GM23338 (cell line): Measurements from ENCODE around the gene NAPSA. TPM values are rescaled to one million over a fixed set of nuclear protein-coding genes. Genes with fewer than 3 reads are reported as not detected.

Experiments used
- ATAC-seq: fragments of 200-7000 bp; cut with Tn5 transposase; 3 replicates; pipeline ENCODE4 v1.9.1; 2020
- DNase-seq: peaks from one replicate; pipeline ENCODE4 v3.0.0-alpha.2; 2015; ENCODE audit warnings: low spot score
- H2AFZ ChIP-seq: fragments of 200-600 bp; sonication (generic); 2 replicates; pipeline ENCODE4 v1.8.0; 2016; ENCODE audit warnings: antibody characterized with exemption, mild to moderate bottlenecking, moderate library complexity
- H3F3A ChIP-seq: fragments of 200-600 bp; sonication (generic); replicated peaks from 2 replicates; pipeline ENCODE4 v1.8.0; 2017; ENCODE audit warnings: antibody characterized with exemption, mixed run types, low read depth
- H3K27ac ChIP-seq: fragments of 200-600 bp; sonication (generic); 2 replicates; pipeline ENCODE4 v1.6.1; 2016; ENCODE audit warnings: low read depth
- H3K27me3 ChIP-seq: fragments of 200-600 bp; sonication (generic); 2 replicates; pipeline ENCODE4 v1.8.0; 2016; ENCODE audit warnings: mild to moderate bottlenecking, mixed run types, moderate library complexity; ENCODE audit not compliant: insufficient read depth
- H3K36me3 ChIP-seq: fragments of 200-600 bp; sonication (generic); 2 replicates; pipeline ENCODE4 v1.8.0; 2016; ENCODE audit warnings: mild to moderate bottlenecking; ENCODE audit not compliant: insufficient read depth
- H3K4me1 ChIP-seq: fragments of 200-600 bp; sonication (generic); 2 replicates; pipeline ENCODE4 v1.8.0; 2016; ENCODE audit warnings: mild to moderate bottlenecking, moderate library complexity; ENCODE audit not compliant: insufficient read depth
- H3K4me2 ChIP-seq: fragments of 200-600 bp; sonication (generic); 2 replicates; pipeline ENCODE4 v1.7.1; 2017; ENCODE audit warnings: mixed run types
- H3K4me3 ChIP-seq: fragments of 200-600 bp; sonication (generic); 2 replicates; pipeline ENCODE4 v1.6.1; 2016; ENCODE audit warnings: mixed run types
- H3K79me2 ChIP-seq: fragments of 200-600 bp; sonication (generic); replicated peaks from 2 replicates; pipeline ENCODE4 v1.8.0; 2017; ENCODE audit warnings: mild to moderate bottlenecking; ENCODE audit not compliant: insufficient read depth
- H3K9me2 ChIP-seq: fragments of 200-600 bp; sonication (generic); 2 replicates; pipeline ENCODE4 v1.8.0; 2017; ENCODE audit not compliant: insufficient read depth
- H4K20me1 ChIP-seq: fragments of 200-600 bp; sonication (generic); replicated peaks from 2 replicates; pipeline ENCODE4 v1.8.0; 2017; ENCODE audit warnings: mild to moderate bottlenecking; ENCODE audit not compliant: insufficient read depth
- H3K27ac Mint-ChIP-seq: 2 replicates; pipeline ENCODE4 v1.8.0; 2020; ENCODE audit warnings: inconsistent platforms, mild to moderate bottlenecking, moderate library complexity, mixed read lengths
- H3K27me3 Mint-ChIP-seq: 3 replicates; pipeline ENCODE4 v1.8.0; 2022; ENCODE audit warnings: low read depth, mild to moderate bottlenecking, moderate library complexity, mixed read lengths, inconsistent platforms; ENCODE audit not compliant: insufficient read depth, poor library complexity
- H3K36me3 Mint-ChIP-seq: 3 replicates; pipeline ENCODE4 v1.8.0; 2021; ENCODE audit warnings: low read depth, mild to moderate bottlenecking, inconsistent platforms, moderate library complexity, mixed read lengths
- H3K4me1 Mint-ChIP-seq: 3 replicates; pipeline ENCODE4 v1.8.0; 2020; ENCODE audit warnings: mild to moderate bottlenecking, inconsistent platforms, mixed read lengths
- H3K4me3 Mint-ChIP-seq: 3 replicates; pipeline ENCODE4 v1.8.0; 2021; ENCODE audit warnings: moderate library complexity, mild to moderate bottlenecking, inconsistent platforms, mixed read lengths
- H3K9me3 Mint-ChIP-seq: 3 replicates; pipeline ENCODE4 v1.8.0; 2020; ENCODE audit warnings: moderate library complexity, mild to moderate bottlenecking, inconsistent platforms, mixed read lengths
- CREB1 ChIP-seq: fragments of 250-450 bp; sonication (Bioruptor Pico); IDR thresholded peaks from 2 replicates; pipeline ENCODE4 v1.5.0; 2020; ENCODE audit warnings: low read depth, mild to moderate bottlenecking, moderate library complexity
- CTCF ChIP-seq, 2 experiments: fragments of 200-600 bp in 1 of 2; sonication (generic) in 1 of 2; conservative IDR thresholded peaks; 2 replicates each; pipeline versions ENCODE4 v1.5.1 to v1.6.1; 2016 to 2017; ENCODE audit warnings: antibody characterized with exemption in 2 of 2, low read depth in 2 of 2, mild to moderate bottlenecking in 2 of 2, moderate library complexity in 1 of 2
- EZH2 ChIP-seq: fragments of 200-600 bp; sonication (generic); IDR thresholded peaks from one replicate; pipeline ENCODE4 v1.8.0; 2017; ENCODE audit warnings: antibody characterized with exemption, mild to moderate bottlenecking, low read depth; ENCODE audit not compliant: unreplicated experiment
- NANOG ChIP-seq: IDR thresholded peaks from 2 replicates; pipeline ENCODE4 v1.6.1; 2016; ENCODE audit warnings: antibody characterized with exemption, borderline replicate concordance
- ZNF331 ChIP-seq: fragments of 250-450 bp; sonication (Bioruptor Pico); IDR thresholded peaks from 2 replicates; pipeline ENCODE4 v1.5.0; 2020; ENCODE audit warnings: low read depth, mild to moderate bottlenecking, moderate library complexity
- polyA plus RNA-seq: library from polyadenylated mRNA; unstranded; fragments of >200 nt; fragmentation: Nextera tagmentation; extraction: Ambion mirVana; gene quantifications from 2 replicates; pipeline ENCODE4 v1.2.1, GENCODE V29; 2016
- total RNA-seq: library from RNA; depleted of rRNA; stranded (reverse); fragments of >200 nt; shearing (Covaris generic); gene quantifications from 2 replicates; pipeline ENCODE4 v1.2.3, GENCODE V29; 2014
- TF ChIP-seq, protein P1 (sequence below): IDR thresholded peaks from one replicate; pipeline ENCODE4 v1.6.1; 2018; ENCODE audit warnings: antibody characterized with exemption; ENCODE audit not compliant: unreplicated experiment
- TF ChIP-seq, protein P2 (sequence below): fragments of 250-450 bp; sonication (Bioruptor Pico); IDR thresholded peaks from 2 replicates; pipeline ENCODE4 v1.5.0; 2020; ENCODE audit warnings: mild to moderate bottlenecking, moderate library complexity

Gene NAPSA
- total and polyA plus RNA-seq, 2 experiments from 2014 or later, result 0.14 to 0.99 TPM

GRCh38 chr19:50378863-50379236 is 13.4 kb upstream of the NAPSA start:
- DNase-seq, result no peak

GRCh38 chr19:50378169-50378862 is 12.9 kb upstream of the NAPSA start:
- Histone ChIP-seq H3K27me3 (no peaks in the 10 kb centered on the region), H3K9me2 (no peaks in the 10 kb centered on the region), H3K79me2 (no peaks in the 10 kb centered on the region), H3K36me3 (peaks cover 9% of the 10 kb centered on the region; the same call in 1 of the 2 replicates), H3K4me3 (no peak overlapping the region), H3K27ac (no peak overlapping the region), H3K4me1 (peaks cover 7% of the 10 kb centered on the region), H2AFZ (no peak overlapping the region), H4K20me1 (peaks cover 4% of the 10 kb centered on the region), H3K4me2 (no peak overlapping the region), H3F3A (peaks cover 14% of the 10 kb centered on the region)
- Mint-ChIP-seq H3K27me3 (peaks cover 13% of the 10 kb centered on the region), H3K27ac (no peak overlapping the region), H3K4me1 (peaks cover 4% of the 10 kb centered on the region), H3K4me3 (no peak overlapping the region; the same call in 2 of the 3 replicates), H3K36me3 (peaks cover 37% of the 10 kb centered on the region), H3K9me3 (peaks cover 5% of the 10 kb centered on the region; the same call in 1 of the 3 replicates)
- no peak for ATAC-seq
- no peak for DNase-seq
- TF ChIP-seq CTCF (conservative IDR thresholded peaks at IDR 0.05; ENCODE audit: low read depth in 2 of 2) (no peak), EZH2 (no peak), NANOG (no peak), CREB1 (no peak), ZNF331 (CRISPR knock-in tag) (no peak)
- TF ChIP-seq, protein P1, sequence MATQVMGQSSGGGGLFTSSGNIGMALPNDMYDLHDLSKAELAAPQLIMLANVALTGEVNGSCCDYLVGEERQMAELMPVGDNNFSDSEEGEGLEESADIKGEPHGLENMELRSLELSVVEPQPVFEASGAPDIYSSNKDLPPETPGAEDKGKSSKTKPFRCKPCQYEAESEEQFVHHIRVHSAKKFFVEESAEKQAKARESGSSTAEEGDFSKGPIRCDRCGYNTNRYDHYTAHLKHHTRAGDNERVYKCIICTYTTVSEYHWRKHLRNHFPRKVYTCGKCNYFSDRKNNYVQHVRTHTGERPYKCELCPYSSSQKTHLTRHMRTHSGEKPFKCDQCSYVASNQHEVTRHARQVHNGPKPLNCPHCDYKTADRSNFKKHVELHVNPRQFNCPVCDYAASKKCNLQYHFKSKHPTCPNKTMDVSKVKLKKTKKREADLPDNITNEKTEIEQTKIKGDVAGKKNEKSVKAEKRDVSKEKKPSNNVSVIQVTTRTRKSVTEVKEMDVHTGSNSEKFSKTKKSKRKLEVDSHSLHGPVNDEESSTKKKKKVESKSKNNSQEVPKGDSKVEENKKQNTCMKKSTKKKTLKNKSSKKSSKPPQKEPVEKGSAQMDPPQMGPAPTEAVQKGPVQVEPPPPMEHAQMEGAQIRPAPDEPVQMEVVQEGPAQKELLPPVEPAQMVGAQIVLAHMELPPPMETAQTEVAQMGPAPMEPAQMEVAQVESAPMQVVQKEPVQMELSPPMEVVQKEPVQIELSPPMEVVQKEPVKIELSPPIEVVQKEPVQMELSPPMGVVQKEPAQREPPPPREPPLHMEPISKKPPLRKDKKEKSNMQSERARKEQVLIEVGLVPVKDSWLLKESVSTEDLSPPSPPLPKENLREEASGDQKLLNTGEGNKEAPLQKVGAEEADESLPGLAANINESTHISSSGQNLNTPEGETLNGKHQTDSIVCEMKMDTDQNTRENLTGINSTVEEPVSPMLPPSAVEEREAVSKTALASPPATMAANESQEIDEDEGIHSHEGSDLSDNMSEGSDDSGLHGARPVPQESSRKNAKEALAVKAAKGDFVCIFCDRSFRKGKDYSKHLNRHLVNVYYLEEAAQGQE, result no peak
- TF ChIP-seq, protein P2, sequence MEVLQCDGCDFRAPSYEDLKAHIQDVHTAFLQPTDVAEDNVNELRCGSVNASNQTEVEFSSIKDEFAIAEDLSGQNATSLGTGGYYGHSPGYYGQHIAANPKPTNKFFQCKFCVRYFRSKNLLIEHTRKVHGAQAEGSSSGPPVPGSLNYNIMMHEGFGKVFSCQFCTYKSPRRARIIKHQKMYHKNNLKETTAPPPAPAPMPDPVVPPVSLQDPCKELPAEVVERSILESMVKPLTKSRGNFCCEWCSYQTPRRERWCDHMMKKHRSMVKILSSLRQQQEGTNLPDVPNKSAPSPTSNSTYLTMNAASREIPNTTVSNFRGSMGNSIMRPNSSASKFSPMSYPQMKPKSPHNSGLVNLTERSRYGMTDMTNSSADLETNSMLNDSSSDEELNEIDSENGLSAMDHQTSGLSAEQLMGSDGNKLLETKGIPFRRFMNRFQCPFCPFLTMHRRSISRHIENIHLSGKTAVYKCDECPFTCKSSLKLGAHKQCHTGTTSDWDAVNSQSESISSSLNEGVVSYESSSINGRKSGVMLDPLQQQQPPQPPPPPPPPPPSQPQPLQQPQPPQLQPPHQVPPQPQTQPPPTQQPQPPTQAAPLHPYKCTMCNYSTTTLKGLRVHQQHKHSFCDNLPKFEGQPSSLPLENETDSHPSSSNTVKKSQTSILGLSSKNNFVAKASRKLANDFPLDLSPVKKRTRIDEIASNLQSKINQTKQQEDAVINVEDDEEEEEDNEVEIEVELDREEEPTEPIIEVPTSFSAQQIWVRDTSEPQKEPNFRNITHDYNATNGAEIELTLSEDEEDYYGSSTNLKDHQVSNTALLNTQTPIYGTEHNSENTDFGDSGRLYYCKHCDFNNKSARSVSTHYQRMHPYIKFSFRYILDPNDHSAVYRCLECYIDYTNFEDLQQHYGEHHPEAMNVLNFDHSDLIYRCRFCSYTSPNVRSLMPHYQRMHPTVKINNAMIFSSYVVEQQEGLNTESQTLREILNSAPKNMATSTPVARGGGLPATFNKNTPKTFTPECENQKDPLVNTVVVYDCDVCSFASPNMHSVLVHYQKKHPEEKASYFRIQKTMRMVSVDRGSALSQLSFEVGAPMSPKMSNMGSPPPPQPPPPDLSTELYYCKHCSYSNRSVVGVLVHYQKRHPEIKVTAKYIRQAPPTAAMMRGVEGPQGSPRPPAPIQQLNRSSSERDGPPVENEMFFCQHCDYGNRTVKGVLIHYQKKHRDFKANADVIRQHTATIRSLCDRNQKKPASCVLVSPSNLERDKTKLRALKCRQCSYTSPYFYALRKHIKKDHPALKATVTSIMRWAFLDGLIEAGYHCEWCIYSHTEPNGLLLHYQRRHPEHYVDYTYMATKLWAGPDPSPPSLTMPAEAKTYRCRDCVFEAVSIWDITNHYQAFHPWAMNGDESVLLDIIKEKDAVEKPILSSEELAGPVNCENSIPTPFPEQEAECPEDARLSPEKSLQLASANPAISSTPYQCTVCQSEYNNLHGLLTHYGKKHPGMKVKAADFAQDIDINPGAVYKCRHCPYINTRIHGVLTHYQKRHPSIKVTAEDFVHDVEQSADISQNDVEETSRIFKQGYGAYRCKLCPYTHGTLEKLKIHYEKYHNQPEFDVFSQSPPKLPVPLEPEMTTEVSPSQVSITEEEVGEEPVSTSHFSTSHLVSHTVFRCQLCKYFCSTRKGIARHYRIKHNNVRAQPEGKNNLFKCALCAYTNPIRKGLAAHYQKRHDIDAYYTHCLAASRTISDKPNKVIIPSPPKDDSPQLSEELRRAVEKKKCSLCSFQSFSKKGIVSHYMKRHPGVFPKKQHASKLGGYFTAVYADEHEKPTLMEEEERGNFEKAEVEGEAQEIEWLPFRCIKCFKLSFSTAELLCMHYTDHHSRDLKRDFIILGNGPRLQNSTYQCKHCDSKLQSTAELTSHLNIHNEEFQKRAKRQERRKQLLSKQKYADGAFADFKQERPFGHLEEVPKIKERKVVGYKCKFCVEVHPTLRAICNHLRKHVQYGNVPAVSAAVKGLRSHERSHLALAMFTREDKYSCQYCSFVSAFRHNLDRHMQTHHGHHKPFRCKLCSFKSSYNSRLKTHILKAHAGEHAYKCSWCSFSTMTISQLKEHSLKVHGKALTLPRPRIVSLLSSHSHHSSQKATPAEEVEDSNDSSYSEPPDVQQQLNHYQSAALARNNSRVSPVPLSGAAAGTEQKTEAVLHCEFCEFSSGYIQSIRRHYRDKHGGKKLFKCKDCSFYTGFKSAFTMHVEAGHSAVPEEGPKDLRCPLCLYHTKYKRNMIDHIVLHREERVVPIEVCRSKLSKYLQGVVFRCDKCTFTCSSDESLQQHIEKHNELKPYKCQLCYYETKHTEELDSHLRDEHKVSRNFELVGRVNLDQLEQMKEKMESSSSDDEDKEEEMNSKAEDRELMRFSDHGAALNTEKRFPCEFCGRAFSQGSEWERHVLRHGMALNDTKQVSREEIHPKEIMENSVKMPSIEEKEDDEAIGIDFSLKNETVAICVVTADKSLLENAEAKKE (CRISPR knock-in tag), result no peak

More at GRCh38 chr19:50378863-50379236, 13.4 kb upstream of the NAPSA start:
- no peaks in the 10 kb centered on the region for H3K9me2 ChIP-seq
- Mint-ChIP-seq H3K4me3 (no peak overlapping the region), H3K4me1 (peaks cover 8% of the 10 kb centered on the region), H3K36me3 (peaks cover 37% of the 10 kb centered on the region), H3K27ac (no peak overlapping the region), H3K27me3 (peaks cover 18% of the 10 kb centered on the region), H3K9me3 (peaks cover 6% of the 10 kb centered on the region; the same call in 1 of the 3 replicates)
- peaks cover 9% of the 10 kb centered on the region; the same call in 1 of the 2 replicates for H3K36me3 ChIP-seq
- no peak for ATAC-seq
- H3K4me2 ChIP-seq, result no peak overlapping the region
- H2AFZ ChIP-seq, result no peak overlapping the region
- H4K20me1 ChIP-seq, result peaks cover 4% of the 10 kb centered on the region
- no peaks in the 10 kb centered on the region for H3K79me2 ChIP-seq
- no peak overlapping the region for H3K27ac ChIP-seq
- TF ChIP-seq ZNF331 (CRISPR knock-in tag), result no peak
- peaks cover 7% of the 10 kb centered on the region for H3K4me1 ChIP-seq
- no peaks in the 10 kb centered on the region for H3K27me3 ChIP-seq
- H3F3A ChIP-seq, result peaks cover 14% of the 10 kb centered on the region
- H3K4me3 ChIP-seq, result no peak overlapping the region
